Neural cell (in vitro differentiated cells): Measurements from ENCODE around the gene SUCLG2. TPM values are rescaled to one million over a fixed set of nuclear protein-coding genes. Genes with fewer than 3 reads are reported as not detected.

Experiments
- H2AFZ ChIP-seq: fragments of 200-600, 300-800 bp; sonication (generic), shearing (Covaris generic); 2 replicates; pipeline ENCODE4 v1.6.0; 2014; ENCODE audit warnings: low read depth, mild to moderate bottlenecking, antibody characterized with exemption, low read length, moderate library complexity
- H3F3A ChIP-seq: fragments of 200-600 bp; shearing (Covaris generic); 2 replicates; pipeline ENCODE4 v1.6.1; 2016; ENCODE audit warnings: mild to moderate bottlenecking, moderate library complexity, mixed read lengths, antibody characterized with exemption, low read length; ENCODE audit not compliant: insufficient read depth, poor library complexity, severe bottlenecking
- H3K27ac ChIP-seq: fragments of 200-600, 300-800 bp; sonication (generic), shearing (Covaris generic); 2 replicates; pipeline ENCODE4 v1.5.1; 2014; ENCODE audit warnings: mild to moderate bottlenecking, low read length, moderate library complexity
- H3K27me3 ChIP-seq: fragments of 300-800, 200-600 bp; sonication (generic), shearing (Covaris generic); 2 replicates; pipeline ENCODE4 v1.6.0; 2014; ENCODE audit warnings: mild to moderate bottlenecking, low read depth, low read length, moderate library complexity; ENCODE audit not compliant: insufficient read depth
- H3K36me3 ChIP-seq: fragments of 300-800, 200-600 bp; sonication (generic), shearing (Covaris generic); 2 replicates; pipeline ENCODE4 v1.5.1; 2014; ENCODE audit warnings: mild to moderate bottlenecking, antibody characterized with exemption, low read length, moderate library complexity; ENCODE audit not compliant: insufficient read depth
- H3K4me2 ChIP-seq: fragments of 300-800, 200-600 bp; sonication (generic), shearing (Covaris generic); 2 replicates; pipeline ENCODE4 v1.6.0; 2014; ENCODE audit warnings: mild to moderate bottlenecking, low read length
- H3K4me3 ChIP-seq: fragments of 300-800, 200-600 bp; sonication (generic), shearing (Covaris generic); 2 replicates; pipeline ENCODE4 v1.5.1; 2014; ENCODE audit warnings: mild to moderate bottlenecking, low read length, moderate library complexity
- H3K79me2 ChIP-seq: fragments of 200-600 bp; shearing (Covaris generic); replicated peaks from 2 replicates; pipeline ENCODE4 v1.6.0; 2014; ENCODE audit warnings: mild to moderate bottlenecking, low read length, moderate library complexity; ENCODE audit not compliant: insufficient read depth
- H3K9ac ChIP-seq: fragments of 300-800, 200-600 bp; sonication (generic), shearing (Covaris generic); 2 replicates; pipeline ENCODE4 v1.6.1; 2016; ENCODE audit warnings: mild to moderate bottlenecking, low read length, mixed read lengths
- H3K9me2 ChIP-seq: fragments of 200-600 bp; shearing (Covaris generic); 2 replicates; pipeline ENCODE4 v1.6.1; 2016; ENCODE audit warnings: mild to moderate bottlenecking, low read length, mixed read lengths; ENCODE audit not compliant: insufficient read depth
- H3K9me3 ChIP-seq: fragments of 200-600, 300-800 bp; sonication (generic), shearing (Covaris generic); 2 replicates; pipeline ENCODE4 v1.6.1; 2016; ENCODE audit warnings: mild to moderate bottlenecking, mixed run types, low read length, moderate library complexity, mixed read lengths
- H4K20me1 ChIP-seq: fragments of 200-600 bp; shearing (Covaris generic); 2 replicates; pipeline ENCODE4 v1.6.1; 2016; ENCODE audit warnings: mild to moderate bottlenecking, mixed run types; ENCODE audit not compliant: insufficient read depth
- EP300 ChIP-seq: fragments of 450-650 bp; conservative IDR thresholded peaks from 2 replicates; pipeline ENCODE4 v1.6.1; 2014; ENCODE audit warnings: antibody characterized with exemption, mild to moderate bottlenecking, moderate library complexity; ENCODE audit not compliant: poor library complexity, severe bottlenecking
- EZH2 ChIP-seq: fragments of 200-600, 300-800 bp; shearing (Covaris generic), sonication (generic); IDR thresholded peaks from 2 replicates; pipeline ENCODE4 v1.6.1; 2014; ENCODE audit warnings: antibody characterized with exemption, low read length, borderline replicate concordance, mild to moderate bottlenecking; ENCODE audit not compliant: insufficient read depth, poor library complexity, severe bottlenecking
- MXI1 ChIP-seq: fragments of 450-650 bp; conservative IDR thresholded peaks from 2 replicates; pipeline ENCODE4 v1.6.1; 2014; ENCODE audit warnings: antibody characterized with exemption, mild to moderate bottlenecking; ENCODE audit not compliant: poor library complexity, severe bottlenecking
- POLR2AphosphoS5 ChIP-seq: IDR thresholded peaks from 2 replicates; pipeline ENCODE4 v1.6.1; 2012
- RAD21 ChIP-seq: fragments of 450-650 bp; conservative IDR thresholded peaks from 2 replicates; pipeline ENCODE4 v1.6.1; 2014; ENCODE audit warnings: antibody characterized with exemption, mild to moderate bottlenecking, moderate library complexity
- SMC3 ChIP-seq: fragments of 450-650 bp; conservative IDR thresholded peaks from 2 replicates; pipeline ENCODE4 v1.6.1; 2014; ENCODE audit warnings: antibody characterized with exemption, mild to moderate bottlenecking, moderate library complexity; ENCODE audit not compliant: poor library complexity
- TAF1 ChIP-seq: IDR thresholded peaks from 2 replicates; pipeline ENCODE4 v1.6.1; 2012; ENCODE audit warnings: low read depth
- polyA plus RNA-seq: library from polyadenylated mRNA; depleted of rRNA; stranded (reverse); fragments of >200 nt; gene quantifications from 2 replicates; pipeline ENCODE4 v1.2.3, GENCODE V29; 2014
- TF ChIP-seq, protein P1 (sequence below): fragments of 450-650 bp; IDR thresholded peaks from 2 replicates; pipeline ENCODE4 v1.5.1; 2014; ENCODE audit warnings: antibody characterized with exemption, mild to moderate bottlenecking, moderate library complexity; ENCODE audit not compliant: poor library complexity, severe bottlenecking
- TF ChIP-seq, protein P2 (sequence below): IDR thresholded peaks from 2 replicates; pipeline ENCODE4 v1.6.1; 2012; ENCODE audit warnings: borderline replicate concordance

Gene SUCLG2
- polyA plus RNA-seq, 1 donor from 2014 or later = 0.15 TPM

DNA sequence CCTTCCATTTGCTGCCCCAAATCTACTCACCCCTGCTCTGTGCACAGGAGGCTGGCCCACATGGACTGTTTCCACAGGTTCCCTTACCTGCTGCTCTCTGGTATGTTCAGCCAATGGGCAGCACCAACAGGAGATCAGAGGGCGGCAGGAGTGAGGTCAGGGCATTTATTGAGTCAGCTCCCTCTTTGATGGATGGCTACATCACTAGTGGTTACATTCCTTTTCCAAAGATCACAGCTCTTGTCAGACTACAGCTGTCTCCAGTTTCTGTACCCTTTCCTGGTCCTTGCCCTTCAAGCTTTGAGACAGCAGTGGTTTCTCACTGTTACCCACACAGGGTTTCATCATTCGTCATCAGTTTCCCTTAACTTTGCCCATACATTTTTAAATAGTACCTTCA is 325.1 kb downstream of the SUCLG2 start:
- no peaks in the 10 kb centered on the region for H3K27me3 ChIP-seq
- H3K79me2 ChIP-seq = no peaks in the 10 kb centered on the region
- H3K4me3 ChIP-seq = no peak overlapping the region
- TF ChIP-seq, protein P1, sequence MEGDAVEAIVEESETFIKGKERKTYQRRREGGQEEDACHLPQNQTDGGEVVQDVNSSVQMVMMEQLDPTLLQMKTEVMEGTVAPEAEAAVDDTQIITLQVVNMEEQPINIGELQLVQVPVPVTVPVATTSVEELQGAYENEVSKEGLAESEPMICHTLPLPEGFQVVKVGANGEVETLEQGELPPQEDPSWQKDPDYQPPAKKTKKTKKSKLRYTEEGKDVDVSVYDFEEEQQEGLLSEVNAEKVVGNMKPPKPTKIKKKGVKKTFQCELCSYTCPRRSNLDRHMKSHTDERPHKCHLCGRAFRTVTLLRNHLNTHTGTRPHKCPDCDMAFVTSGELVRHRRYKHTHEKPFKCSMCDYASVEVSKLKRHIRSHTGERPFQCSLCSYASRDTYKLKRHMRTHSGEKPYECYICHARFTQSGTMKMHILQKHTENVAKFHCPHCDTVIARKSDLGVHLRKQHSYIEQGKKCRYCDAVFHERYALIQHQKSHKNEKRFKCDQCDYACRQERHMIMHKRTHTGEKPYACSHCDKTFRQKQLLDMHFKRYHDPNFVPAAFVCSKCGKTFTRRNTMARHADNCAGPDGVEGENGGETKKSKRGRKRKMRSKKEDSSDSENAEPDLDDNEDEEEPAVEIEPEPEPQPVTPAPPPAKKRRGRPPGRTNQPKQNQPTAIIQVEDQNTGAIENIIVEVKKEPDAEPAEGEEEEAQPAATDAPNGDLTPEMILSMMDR = no peak
- TF ChIP-seq EP300 (no peak), TAF1 (no peak), EZH2 (no peak), MXI1 (no peak), POLR2AphosphoS5 (no peak), RAD21 (no peak), SMC3 (no peak)
- TF ChIP-seq, protein P2, sequence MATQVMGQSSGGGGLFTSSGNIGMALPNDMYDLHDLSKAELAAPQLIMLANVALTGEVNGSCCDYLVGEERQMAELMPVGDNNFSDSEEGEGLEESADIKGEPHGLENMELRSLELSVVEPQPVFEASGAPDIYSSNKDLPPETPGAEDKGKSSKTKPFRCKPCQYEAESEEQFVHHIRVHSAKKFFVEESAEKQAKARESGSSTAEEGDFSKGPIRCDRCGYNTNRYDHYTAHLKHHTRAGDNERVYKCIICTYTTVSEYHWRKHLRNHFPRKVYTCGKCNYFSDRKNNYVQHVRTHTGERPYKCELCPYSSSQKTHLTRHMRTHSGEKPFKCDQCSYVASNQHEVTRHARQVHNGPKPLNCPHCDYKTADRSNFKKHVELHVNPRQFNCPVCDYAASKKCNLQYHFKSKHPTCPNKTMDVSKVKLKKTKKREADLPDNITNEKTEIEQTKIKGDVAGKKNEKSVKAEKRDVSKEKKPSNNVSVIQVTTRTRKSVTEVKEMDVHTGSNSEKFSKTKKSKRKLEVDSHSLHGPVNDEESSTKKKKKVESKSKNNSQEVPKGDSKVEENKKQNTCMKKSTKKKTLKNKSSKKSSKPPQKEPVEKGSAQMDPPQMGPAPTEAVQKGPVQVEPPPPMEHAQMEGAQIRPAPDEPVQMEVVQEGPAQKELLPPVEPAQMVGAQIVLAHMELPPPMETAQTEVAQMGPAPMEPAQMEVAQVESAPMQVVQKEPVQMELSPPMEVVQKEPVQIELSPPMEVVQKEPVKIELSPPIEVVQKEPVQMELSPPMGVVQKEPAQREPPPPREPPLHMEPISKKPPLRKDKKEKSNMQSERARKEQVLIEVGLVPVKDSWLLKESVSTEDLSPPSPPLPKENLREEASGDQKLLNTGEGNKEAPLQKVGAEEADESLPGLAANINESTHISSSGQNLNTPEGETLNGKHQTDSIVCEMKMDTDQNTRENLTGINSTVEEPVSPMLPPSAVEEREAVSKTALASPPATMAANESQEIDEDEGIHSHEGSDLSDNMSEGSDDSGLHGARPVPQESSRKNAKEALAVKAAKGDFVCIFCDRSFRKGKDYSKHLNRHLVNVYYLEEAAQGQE = no peak
- H3K9ac ChIP-seq = no peak overlapping the region
- H2AFZ ChIP-seq = no peak overlapping the region
- H3K9me2 ChIP-seq = no peaks in the 10 kb centered on the region
- no peaks in the 10 kb centered on the region for H3K36me3 ChIP-seq
- H4K20me1 ChIP-seq = no peaks in the 10 kb centered on the region
- H3F3A ChIP-seq = no peaks in the 10 kb centered on the region
- no peak overlapping the region for H3K27ac ChIP-seq
- no peak overlapping the region for H3K4me2 ChIP-seq
- H3K9me3 ChIP-seq = no peaks in the 10 kb centered on the region

GRCh38 chr3:67327582-67327981 is 326.8 kb downstream of the SUCLG2 start:
- H3K4me2 ChIP-seq = no peak overlapping the region
- H3K27ac ChIP-seq = no peak overlapping the region
- H3K4me3 ChIP-seq = no peak overlapping the region
- no peaks in the 10 kb centered on the region for H3F3A ChIP-seq
- H3K27me3 ChIP-seq = no peaks in the 10 kb centered on the region
- no peak for TF ChIP-seq MXI1
- H3K9me3 ChIP-seq = no peaks in the 10 kb centered on the region
- no peaks in the 10 kb centered on the region for H3K79me2 ChIP-seq
- H3K36me3 ChIP-seq = no peaks in the 10 kb centered on the region
- H3K9ac ChIP-seq = no peak overlapping the region
- no peaks in the 10 kb centered on the region for H4K20me1 ChIP-seq
- H3K9me2 ChIP-seq = no peaks in the 10 kb centered on the region
- H2AFZ ChIP-seq = no peak overlapping the region

GRCh38 chr3:67325231-67325630 is 329.2 kb downstream of the SUCLG2 start:
- no peaks in the 10 kb centered on the region for H3F3A ChIP-seq
- H3K27me3 ChIP-seq = no peaks in the 10 kb centered on the region
- no peak overlapping the region for H3K9ac ChIP-seq
- no peak overlapping the region for H3K27ac ChIP-seq
- no peak overlapping the region for H2AFZ ChIP-seq
- no peaks in the 10 kb centered on the region for H3K9me3 ChIP-seq
- H3K4me3 ChIP-seq = no peak overlapping the region
- no peaks in the 10 kb centered on the region for H3K9me2 ChIP-seq
- no peak overlapping the region for H3K4me2 ChIP-seq
- H3K36me3 ChIP-seq = no peaks in the 10 kb centered on the region
- H4K20me1 ChIP-seq = no peaks in the 10 kb centered on the region
- no peak for TF ChIP-seq POLR2AphosphoS5
- TF ChIP-seq, protein P1 = no peak
- TF ChIP-seq EZH2 = no peak
- TF ChIP-seq SMC3 = no peak
- no peak for TF ChIP-seq RAD21
- TF ChIP-seq TAF1 = no peak
- no peak for TF ChIP-seq MXI1
- TF ChIP-seq, protein P2 = no peak
- no peak for TF ChIP-seq EP300
- H3K79me2 ChIP-seq = no peaks in the 10 kb centered on the region
